Subcutaneous abdominal adipose tissue (tissue), 5 donors: ENCODE data around the gene UFD1.

Source experiments
- H3K27ac ChIP-seq: one replicate; pipeline ENCODE4 v1.7.0; 2013; ENCODE audit warnings: low read depth, mild to moderate bottlenecking, inconsistent platforms, low read length, moderate library complexity
- H3K27me3 ChIP-seq, 5 donors: one replicate each; pipeline ENCODE4 v1.7.0; 2013; ENCODE audit warnings: low read length in 5 of 5, inconsistent platforms in 1 of 5; ENCODE audit not compliant: control insufficient read depth in 5 of 5, insufficient read depth in 4 of 5
- H3K36me3 ChIP-seq, 5 donors: one replicate each; pipeline ENCODE4 v1.7.0; 2013; ENCODE audit warnings: low read length in 5 of 5; ENCODE audit not compliant: control insufficient read depth in 5 of 5, insufficient read depth in 5 of 5
- H3K4me1 ChIP-seq, 5 donors: one replicate each; pipeline ENCODE4 v1.7.0; 2013; ENCODE audit warnings: low read length in 5 of 5, mild to moderate bottlenecking in 3 of 5, moderate library complexity in 1 of 5; ENCODE audit not compliant: control insufficient read depth in 5 of 5, insufficient read depth in 5 of 5
- H3K4me3 ChIP-seq, 5 donors: one replicate each; pipeline ENCODE4 v1.7.0; 2013; ENCODE audit warnings: low read length in 5 of 5, low read depth in 1 of 5
- H3K9ac ChIP-seq, 5 donors: one replicate each; pipeline ENCODE4 v1.7.0; 2013; ENCODE audit warnings: low read length in 5 of 5, mild to moderate bottlenecking in 4 of 5, moderate library complexity in 3 of 5
- H3K9me3 ChIP-seq, 5 donors: one replicate each; pipeline ENCODE4 v1.7.0; 2013; ENCODE audit warnings: low read length in 5 of 5; ENCODE audit not compliant: control insufficient read depth in 5 of 5
- donor health status: healthy.
- donor health status: healthy.
- donor health status: healthy.
- donor health status: healthy.
- donor health status: healthy.

UFD1 gene

GRCh38 chr22:19473578-19473977 lies 5.4 kb downstream of the UFD1 start:
- H3K36me3 ChIP-seq, result peaks cover 0 to 75% (median 61%) of the 10 kb centered on the region in 5 donors
- no peak overlapping the region for H3K9ac ChIP-seq
- H3K4me1 ChIP-seq, result peaks cover 6 to 22% (median 19%) of the 10 kb centered on the region in 5 donors
- no peaks in the 10 kb centered on the region for H3K9me3 ChIP-seq
- no peaks in the 10 kb centered on the region for H3K27me3 ChIP-seq
- H3K4me3 ChIP-seq, result no peak overlapping the region
- no peak overlapping the region for H3K27ac ChIP-seq

DNA sequence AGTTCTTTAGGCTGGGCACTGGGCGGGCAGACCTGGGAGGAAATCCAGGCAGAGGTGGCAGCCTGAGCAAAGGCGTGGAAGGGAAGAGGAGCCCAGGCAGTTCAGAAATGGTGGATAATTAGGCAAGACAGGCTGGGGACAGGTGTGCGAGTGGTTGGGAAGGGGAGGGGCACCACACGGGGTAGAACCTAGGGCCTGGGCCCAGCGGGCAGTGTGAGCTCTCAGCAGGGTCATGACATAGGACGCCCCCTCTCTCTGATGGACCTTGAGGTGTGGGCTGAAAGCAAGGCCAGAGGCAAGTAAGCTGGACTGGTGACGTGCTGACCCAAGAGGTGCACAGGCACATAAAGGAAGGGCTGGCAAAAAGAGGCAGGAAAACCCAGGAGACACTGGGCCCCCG lies 6.8 kb downstream of the UFD1 start:
- no peaks in the 10 kb centered on the region for H3K9me3 ChIP-seq
- no peak overlapping the region for H3K4me3 ChIP-seq
- H3K27me3 ChIP-seq, result no peaks in the 10 kb centered on the region
- H3K9ac ChIP-seq, result no peak overlapping the region
- H3K27ac ChIP-seq, result no peak overlapping the region
- H3K36me3 ChIP-seq, result peaks cover 0 to 88% (median 74%) of the 10 kb centered on the region in 5 donors
- peaks cover 1 to 9% (median 6%) of the 10 kb centered on the region in 5 donors for H3K4me1 ChIP-seq

DNA sequence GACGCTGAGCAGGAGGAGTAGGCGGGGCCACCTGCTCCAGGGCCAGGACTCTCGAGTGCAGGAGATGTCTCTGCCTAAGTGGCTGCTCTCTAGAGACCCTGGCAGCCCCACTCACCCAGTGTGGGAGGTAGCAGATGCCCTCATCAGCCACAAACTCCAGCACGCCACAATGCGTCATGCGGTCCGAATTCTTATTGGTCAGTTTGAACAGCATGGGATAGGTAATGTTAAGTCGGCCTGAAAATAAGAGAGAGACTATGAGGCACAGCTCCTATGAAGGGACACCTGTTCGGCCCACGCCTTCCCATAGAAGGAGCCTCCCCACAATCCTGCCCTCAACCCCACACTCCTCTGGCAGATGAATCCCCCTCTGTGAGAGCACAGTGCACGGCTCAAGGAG lies 7.4 kb downstream of the UFD1 start:
- Histone ChIP-seq H3K27me3 (no peaks in the 10 kb centered on the region), H3K36me3 (peaks cover 0 to 95% (median 81%) of the 10 kb centered on the region in 5 donors), H3K9ac (no peak overlapping the region), H3K9me3 (no peaks in the 10 kb centered on the region), H3K4me3 (no peak overlapping the region), H3K27ac (no peak overlapping the region), H3K4me1 (peaks cover 0 to 6% (median 4%) of the 10 kb centered on the region in 5 donors)

DNA sequence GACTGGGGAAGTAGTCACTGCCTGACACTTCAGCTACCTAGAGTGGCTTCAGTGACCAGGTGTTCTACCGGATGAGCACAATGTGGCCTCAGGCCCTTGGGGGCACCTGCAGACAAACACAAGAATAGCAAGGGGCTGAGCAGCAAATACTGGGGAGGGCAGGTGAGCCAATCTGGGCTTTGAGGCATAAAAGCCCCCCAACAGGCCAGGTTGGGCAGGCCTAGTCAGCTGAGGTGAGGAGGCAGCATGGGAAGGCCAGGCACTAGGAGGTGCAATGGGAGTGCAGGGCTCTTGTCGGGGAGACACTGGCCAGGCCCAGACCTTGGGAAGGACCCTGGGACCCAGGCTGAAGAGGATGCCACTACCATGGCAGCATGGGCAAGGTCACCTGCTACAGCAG lies 9.0 kb downstream of the UFD1 start:
- Histone ChIP-seq H3K9ac (no peak overlapping the region), H3K4me3 (no peak overlapping the region), H3K9me3 (no peaks in the 10 kb centered on the region), H3K36me3 (peaks cover 2 to 99% (median 93%) of the 10 kb centered on the region in 5 donors), H3K27me3 (no peaks in the 10 kb centered on the region), H3K27ac (no peak overlapping the region), H3K4me1 (no peaks in the 10 kb centered on the region)

DNA sequence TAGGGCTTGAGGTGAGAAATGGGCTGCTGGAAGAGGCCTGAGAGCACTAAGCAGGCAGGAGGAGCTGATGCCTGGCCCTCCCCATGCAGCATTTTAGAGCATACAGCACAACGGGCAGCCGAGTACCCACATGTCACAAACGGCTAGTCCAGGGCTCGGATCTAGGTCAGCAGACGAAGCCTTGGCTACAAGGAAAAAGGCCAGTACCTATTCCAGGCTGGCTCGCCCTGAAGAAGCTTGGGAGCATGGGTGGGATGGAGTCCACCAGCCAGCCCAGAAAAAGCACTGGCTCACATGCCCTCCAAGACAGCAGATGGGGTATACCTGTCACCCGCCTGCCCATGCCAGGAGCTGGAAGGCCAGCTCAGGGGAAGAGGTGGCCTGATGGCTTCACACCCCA lies 9.6 kb downstream of the UFD1 start:
- Histone ChIP-seq H3K27ac (no peak overlapping the region), H3K4me3 (no peak overlapping the region), H3K9me3 (no peaks in the 10 kb centered on the region), H3K27me3 (no peaks in the 10 kb centered on the region), H3K4me1 (no peaks in the 10 kb centered on the region), H3K36me3 (peaks cover 5 to 99% (median 95%) of the 10 kb centered on the region in 5 donors), H3K9ac (no peak overlapping the region)

GRCh38 chr22:19467912-19468311 lies 11.1 kb downstream of the UFD1 start:
- Histone ChIP-seq H3K27ac (no peak overlapping the region), H3K4me1 (no peaks in the 10 kb centered on the region), H3K9me3 (no peaks in the 10 kb centered on the region), H3K36me3 (peaks cover 5 to 97% (median 94%) of the 10 kb centered on the region in 5 donors), H3K9ac (no peak overlapping the region), H3K4me3 (no peak overlapping the region), H3K27me3 (no peaks in the 10 kb centered on the region)

DNA sequence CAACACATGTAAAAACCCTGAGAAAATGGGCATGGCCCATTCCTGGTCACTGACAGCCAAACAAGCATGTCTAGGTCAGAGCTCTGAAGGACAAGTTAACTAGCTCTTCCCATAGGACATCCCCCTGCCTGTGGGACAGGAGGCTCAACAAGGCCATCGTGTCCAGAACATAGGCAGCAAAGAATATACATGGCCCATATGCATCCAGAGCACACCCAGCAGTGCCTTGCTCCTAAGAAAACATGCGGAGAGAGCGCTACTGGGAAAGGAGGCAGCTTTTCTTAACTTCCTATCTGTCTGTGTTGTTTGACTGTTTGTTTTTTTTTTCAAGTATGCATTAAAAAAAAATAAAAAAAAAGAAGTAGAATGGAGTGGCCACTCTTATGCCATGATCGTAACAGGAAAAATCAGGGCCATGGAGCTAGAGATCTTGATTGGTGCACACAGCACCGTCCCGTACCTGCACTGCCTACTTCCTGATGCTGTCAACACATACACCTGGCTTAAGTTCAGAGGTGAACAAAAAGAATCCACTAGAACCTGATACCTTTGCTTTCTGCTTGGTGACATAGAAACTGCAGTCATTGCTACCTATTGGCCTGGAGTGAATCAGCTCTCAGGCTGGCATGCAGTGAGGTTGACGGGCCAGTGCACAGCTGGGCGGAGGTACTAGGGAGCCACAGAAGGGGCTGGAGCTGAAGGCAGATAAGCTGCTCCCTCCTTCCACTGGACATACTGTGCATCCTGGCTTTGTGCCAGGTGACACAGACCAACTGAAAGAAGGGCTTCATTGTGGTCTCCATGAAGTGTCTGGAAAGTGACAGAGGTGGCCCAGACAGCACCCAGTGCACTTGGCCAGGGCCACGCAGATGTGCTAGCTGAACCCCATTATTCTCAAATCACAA lies 11.9 kb downstream of the UFD1 start:
- Histone ChIP-seq H3K9ac (no peak overlapping the region), H3K27ac (no peak overlapping the region), H3K27me3 (no peaks in the 10 kb centered on the region), H3K9me3 (no peaks in the 10 kb centered on the region), H3K4me1 (no peaks in the 10 kb centered on the region), H3K36me3 (peaks cover 5 to 91% (median 89%) of the 10 kb centered on the region in 5 donors), H3K4me3 (no peak overlapping the region)

- no peaks in the 10 kb centered on the region for H3K9me3 ChIP-seq
- no peak overlapping the region for H3K4me3 ChIP-seq
- peaks cover 5 to 87% (median 80%) of the 10 kb centered on the region in 5 donors for H3K36me3 ChIP-seq
- no peak overlapping the region for H3K27ac ChIP-seq
- no peaks in the 10 kb centered on the region for H3K4me1 ChIP-seq
- no peak overlapping the region for H3K9ac ChIP-seq
- H3K27me3 ChIP-seq, result no peaks in the 10 kb centered on the region
Measured at GRCh38 chr22:19466126-19466716, 12.8 kb downstream of the UFD1 start.

GRCh38 chr22:19464975-19465374 lies 14.0 kb downstream of the UFD1 start:
- Histone ChIP-seq H3K9me3 (no peaks in the 10 kb centered on the region), H3K27ac (no peak overlapping the region), H3K36me3 (peaks cover 5 to 83% (median 70%) of the 10 kb centered on the region in 5 donors), H3K27me3 (no peaks in the 10 kb centered on the region), H3K4me3 (no peak overlapping the region), H3K4me1 (no peaks in the 10 kb centered on the region), H3K9ac (no peak overlapping the region)

- Histone ChIP-seq H3K4me3 (no peak overlapping the region), H3K27me3 (no peaks in the 10 kb centered on the region), H3K9me3 (no peaks in the 10 kb centered on the region), H3K9ac (no peak overlapping the region), H3K27ac (no peak overlapping the region), H3K4me1 (no peaks in the 10 kb centered on the region), H3K36me3 (peaks cover 5 to 79% (median 66%) of the 10 kb centered on the region in 5 donors)
Measured at GRCh38 chr22:19464546-19464945, 14.4 kb downstream of the UFD1 start.
